Cerebellar nuclear complex (tissue), 1 donor: ENCODE results near the gene TMEM178B.

Source experiments
- DNase-seq, 2 experiments: peaks; one replicate each; lab custom pipeline; 2025; lab: John Stamatoyannopoulos, UW

Gene TMEM178B

GRCh38 chr7:141264511-141264910, 190.6 kb downstream of the TMEM178B start:
- DNase-seq, result no peak

- no peak for DNase-seq
Measured at GRCh38 chr7:141265668-141266067, 191.8 kb downstream of the TMEM178B start.

GRCh38 chr7:141268614-141269013, 194.8 kb downstream of the TMEM178B start:
- DNase-seq, result no peak

GRCh38 chr7:141271451-141271850, 197.6 kb downstream of the TMEM178B start:
- DNase-seq, result no peak

GRCh38 chr7:141272417-141272816, 198.6 kb downstream of the TMEM178B start:
- no peak for DNase-seq

GRCh38 chr7:141275350-141275749, 201.5 kb downstream of the TMEM178B start:
- DNase-seq, result no peak

GRCh38 chr7:141276031-141276430, 202.2 kb downstream of the TMEM178B start:
- DNase-seq, result no peak

GRCh38 chr7:141280100-141280499, 206.2 kb downstream of the TMEM178B start:
- DNase-seq, result no peak

- no peak for DNase-seq
Measured at GRCh38 chr7:141281311-141281710, 207.4 kb downstream of the TMEM178B start.

GRCh38 chr7:141286522-141286921, 212.7 kb downstream of the TMEM178B start:
- DNase-seq, result no peak

GRCh38 chr7:141287936-141288335, 214.1 kb downstream of the TMEM178B start:
- no peak for DNase-seq

- no peak for DNase-seq
Measured at GRCh38 chr7:141288626-141289025, 214.8 kb downstream of the TMEM178B start.

GRCh38 chr7:141290365-141290764, 216.5 kb downstream of the TMEM178B start:
- no peak for DNase-seq

- DNase-seq, result no peak
Measured at GRCh38 chr7:141290973-141291372, 217.1 kb downstream of the TMEM178B start.

- DNase-seq, result no peak
Measured at GRCh38 chr7:141291541-141291940, 217.7 kb downstream of the TMEM178B start.

GRCh38 chr7:141294143-141294829, 220.4 kb downstream of the TMEM178B start:
- no peak for DNase-seq

GRCh38 chr7:141295367-141295895, 221.6 kb downstream of the TMEM178B start:
- no peak for DNase-seq

- DNase-seq, result no peak
Measured at GRCh38 chr7:141300816-141301215, 227.0 kb downstream of the TMEM178B start.

- DNase-seq, result no peak
Measured at GRCh38 chr7:141301544-141301943, 227.7 kb downstream of the TMEM178B start.

- DNase-seq, result no peak
Measured at GRCh38 chr7:141302617-141303016, 228.8 kb downstream of the TMEM178B start.

- DNase-seq, result no peak
Measured at GRCh38 chr7:141304291-141304690, 230.4 kb downstream of the TMEM178B start.

- DNase-seq, result no peak
Measured at GRCh38 chr7:141306081-141306480, 232.2 kb downstream of the TMEM178B start.

- no peak for DNase-seq
Measured at GRCh38 chr7:141312395-141312794, 238.5 kb downstream of the TMEM178B start.
